ENCODE measurements around the gene EEIG2.

The EEIG2 gene

GRCh38 chr1:108590957-108591356 is 31.1 kb downstream of the EEIG2 start:
- no peak for DNase-seq (ENCODE audit: low spot score)
- no peak for TF ChIP-seq CTCF (IDR thresholded peaks at IDR 0.05; ENCODE audit: borderline replicate concordance, control extremely low read depth, extremely low read depth, insufficient read depth, missing control alignments)
- in situ Hi-C loops (cut with MboI; ENCODE audit: low sequenced_read_pairs, unreplicated experiment) = no loop called here

GRCh38 chr1:108591466-108591865 is 31.6 kb downstream of the EEIG2 start:
- TF ChIP-seq CTCF (IDR thresholded peaks at IDR 0.05; ENCODE audit: borderline replicate concordance, control extremely low read depth, extremely low read depth, insufficient read depth, missing control alignments) = no peak
- in situ Hi-C loops (cut with MboI; ENCODE audit: low sequenced_read_pairs, unreplicated experiment) = no loop called here
- DNase-seq (ENCODE audit: low spot score) = no peak

- no peak for DNase-seq (ENCODE audit: low spot score)
- no peak for TF ChIP-seq CTCF (IDR thresholded peaks at IDR 0.05; ENCODE audit: borderline replicate concordance, control extremely low read depth, extremely low read depth, insufficient read depth, missing control alignments)
- in situ Hi-C loops (cut with MboI; ENCODE audit: low sequenced_read_pairs, unreplicated experiment) = no loop called here
Observed at GRCh38 chr1:108592030-108592759, 32.3 kb downstream of the EEIG2 start.

- TF ChIP-seq CTCF (IDR thresholded peaks at IDR 0.05; ENCODE audit: borderline replicate concordance, control extremely low read depth, extremely low read depth, insufficient read depth, missing control alignments) = no peak
- in situ Hi-C loops (cut with MboI; ENCODE audit: low sequenced_read_pairs, unreplicated experiment) = no loop called here
Observed at GRCh38 chr1:108593448-108593847, 33.5 kb downstream of the EEIG2 start.

GRCh38 chr1:108595507-108595906 is 35.6 kb downstream of the EEIG2 start:
- no peak for DNase-seq (ENCODE audit: low spot score)
- TF ChIP-seq CTCF (IDR thresholded peaks at IDR 0.05; ENCODE audit: borderline replicate concordance, control extremely low read depth, extremely low read depth, insufficient read depth, missing control alignments) = no peak
- in situ Hi-C loops (cut with MboI; ENCODE audit: low sequenced_read_pairs, unreplicated experiment) = no loop called here

More at GRCh38 chr1:108593448-108593847, 33.5 kb downstream of the EEIG2 start:
- DNase-seq (ENCODE audit: low spot score) = no peak

- in situ Hi-C loops (cut with MboI; ENCODE audit: low sequenced_read_pairs, unreplicated experiment) = no loop called here
- no peak for TF ChIP-seq CTCF (IDR thresholded peaks at IDR 0.05; ENCODE audit: borderline replicate concordance, control extremely low read depth, extremely low read depth, insufficient read depth, missing control alignments)
- no peak for DNase-seq (ENCODE audit: low spot score)
Observed at GRCh38 chr1:108597041-108597440, 37.1 kb downstream of the EEIG2 start.

Data from GM13976 (cell line).